Loucy (cell line): ENCODE data around the gene FAM20C.

ENCODE experiments used
- H2AFZ ChIP-seq: fragments of 200-600 bp; sonication (generic); 2 replicates; pipeline ENCODE4 v1.6.0; 2016; ENCODE audit warnings: antibody characterized with exemption, mild to moderate bottlenecking, low read length, moderate library complexity
- H3F3A ChIP-seq: fragments of 200-600 bp; 2 replicates; pipeline ENCODE4 v1.6.0; 2016; ENCODE audit warnings: antibody characterized with exemption, low read depth, mild to moderate bottlenecking
- H3K27me3 ChIP-seq: fragments of 200-600 bp; sonication (generic); 2 replicates; pipeline ENCODE4 v1.6.1; 2014; ENCODE audit warnings: low read length, mild to moderate bottlenecking; ENCODE audit not compliant: insufficient read depth, poor library complexity, severe bottlenecking
- H3K36me3 ChIP-seq: fragments of 200-600 bp; sonication (generic); 2 replicates; pipeline ENCODE4 v1.6.1; 2016; ENCODE audit warnings: low read length; ENCODE audit not compliant: insufficient read depth
- H3K4me1 ChIP-seq: fragments of 200-600 bp; sonication (generic); 2 replicates; pipeline ENCODE4 v1.5.1; 2014; ENCODE audit warnings: low read length, mild to moderate bottlenecking; ENCODE audit not compliant: insufficient read depth, poor library complexity, severe bottlenecking
- H3K4me2 ChIP-seq: fragments of 200-600 bp; sonication (generic); 2 replicates; pipeline ENCODE4 v1.6.0; 2014; ENCODE audit warnings: antibody characterized with exemption, low read length, low read depth, mild to moderate bottlenecking; ENCODE audit not compliant: poor library complexity, severe bottlenecking
- H3K4me3 ChIP-seq: fragments of 200-600 bp; sonication (generic); 2 replicates; pipeline ENCODE4 v1.5.1; 2014; ENCODE audit warnings: low read length, mild to moderate bottlenecking, mixed read lengths; ENCODE audit not compliant: poor library complexity, severe bottlenecking
- H3K79me2 ChIP-seq: fragments of 200-600 bp; sonication (generic); 2 replicates; pipeline ENCODE4 v1.6.1; 2014; ENCODE audit warnings: low read length; ENCODE audit not compliant: insufficient read depth
- H3K9ac ChIP-seq: fragments of 200-600 bp; sonication (generic); 2 replicates; pipeline ENCODE4 v1.6.0; 2014; ENCODE audit warnings: mild to moderate bottlenecking, low read depth, low read length, moderate library complexity; ENCODE audit not compliant: poor library complexity, severe bottlenecking
- H3K9me2 ChIP-seq: fragments of 200-600 bp; sonication (generic); replicated peaks from 2 replicates; pipeline ENCODE4 v1.6.1; 2016; ENCODE audit warnings: low read depth, low read length, mixed read lengths
- H3K9me3 ChIP-seq: fragments of 200-600 bp; sonication (generic); 2 replicates; pipeline ENCODE4 v1.6.1; 2014; ENCODE audit warnings: mild to moderate bottlenecking, antibody characterized with exemption, low read length, low read depth; ENCODE audit not compliant: insufficient read depth
- H4K20me1 ChIP-seq: fragments of 200-600 bp; sonication (generic); 2 replicates; pipeline ENCODE4 v1.6.0; 2014; ENCODE audit warnings: antibody characterized with exemption, low read length, mild to moderate bottlenecking; ENCODE audit not compliant: insufficient read depth, poor library complexity, severe bottlenecking
- EZH2phosphoT487 ChIP-seq: fragments of 200-600 bp; IDR thresholded peaks from 2 replicates; pipeline ENCODE4 v1.6.1; 2018; ENCODE audit warnings: antibody characterized with exemption, mild to moderate bottlenecking, moderate library complexity, borderline replicate concordance
- TF ChIP-seq, protein P1 (sequence below): fragments of 200-600 bp; sonication (generic); conservative IDR thresholded peaks from 2 replicates; pipeline ENCODE4 v1.5.1; 2014; ENCODE audit warnings: mild to moderate bottlenecking, antibody characterized with exemption, low read length

Gene FAM20C

DNA sequence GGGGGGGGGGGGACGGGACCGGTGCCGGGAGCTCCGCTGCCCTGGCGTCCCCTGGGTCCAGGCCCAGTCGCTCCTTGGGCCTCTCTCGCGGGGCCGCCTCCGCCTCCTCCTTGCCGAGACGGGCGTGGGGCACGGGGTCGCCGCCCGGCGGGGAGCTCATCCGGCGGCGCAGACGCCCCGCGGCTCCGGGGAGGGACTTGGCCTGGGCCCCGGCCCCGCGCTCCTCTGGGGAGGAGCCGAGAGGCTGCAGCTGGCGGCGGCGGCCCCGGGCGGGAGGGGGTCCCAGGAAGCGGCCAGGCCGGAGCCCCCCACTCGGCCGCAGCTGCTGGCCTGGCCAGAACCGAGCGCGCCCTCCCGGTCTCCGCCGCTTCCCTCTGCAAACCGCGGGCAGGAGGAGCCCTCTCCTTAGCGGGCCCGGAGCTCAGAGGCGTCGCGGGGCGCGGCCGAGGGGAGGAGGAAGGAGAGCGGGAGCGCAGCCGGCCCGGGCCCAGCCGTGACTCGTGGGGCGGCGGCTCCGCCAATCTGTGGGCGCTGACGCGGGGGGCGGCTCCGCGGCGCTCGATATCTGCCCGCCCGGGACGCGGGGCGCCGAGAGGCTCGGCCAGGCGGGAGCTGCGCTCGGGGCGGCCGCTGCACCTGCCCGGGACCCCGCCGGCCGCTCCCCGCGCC lies at the start of gene FAM20C:
TSS of gene FAM20C (plus strand) at position 591 of the 669 bp plus-strand sequence. CDS start 629 bp downstream, outside the sequence.
- Histone ChIP-seq H3K4me1 (peaks cover 2% of the 10 kb centered on the region), H3K4me2 (peak within 1 kb of the TSS; percentile 62), H3K79me2 (no peaks in the 10 kb centered on the region), H3K9ac (peak within 1 kb of the TSS; percentile 67), H3K9me3 (no peaks in the 10 kb centered on the region), H3K27me3 (no peaks in the 10 kb centered on the region), H3F3A (no peaks in the 10 kb centered on the region), H3K36me3 (no peaks in the 10 kb centered on the region), H3K9me2 (no peaks in the 10 kb centered on the region), H2AFZ (peak within 1 kb of the TSS; percentile 81), H4K20me1 (no peaks in the 10 kb centered on the region), H3K4me3 (peak within 1 kb of the TSS; percentile 71)
- TF ChIP-seq EZH2phosphoT487: no peak
- TF ChIP-seq, protein P1, sequence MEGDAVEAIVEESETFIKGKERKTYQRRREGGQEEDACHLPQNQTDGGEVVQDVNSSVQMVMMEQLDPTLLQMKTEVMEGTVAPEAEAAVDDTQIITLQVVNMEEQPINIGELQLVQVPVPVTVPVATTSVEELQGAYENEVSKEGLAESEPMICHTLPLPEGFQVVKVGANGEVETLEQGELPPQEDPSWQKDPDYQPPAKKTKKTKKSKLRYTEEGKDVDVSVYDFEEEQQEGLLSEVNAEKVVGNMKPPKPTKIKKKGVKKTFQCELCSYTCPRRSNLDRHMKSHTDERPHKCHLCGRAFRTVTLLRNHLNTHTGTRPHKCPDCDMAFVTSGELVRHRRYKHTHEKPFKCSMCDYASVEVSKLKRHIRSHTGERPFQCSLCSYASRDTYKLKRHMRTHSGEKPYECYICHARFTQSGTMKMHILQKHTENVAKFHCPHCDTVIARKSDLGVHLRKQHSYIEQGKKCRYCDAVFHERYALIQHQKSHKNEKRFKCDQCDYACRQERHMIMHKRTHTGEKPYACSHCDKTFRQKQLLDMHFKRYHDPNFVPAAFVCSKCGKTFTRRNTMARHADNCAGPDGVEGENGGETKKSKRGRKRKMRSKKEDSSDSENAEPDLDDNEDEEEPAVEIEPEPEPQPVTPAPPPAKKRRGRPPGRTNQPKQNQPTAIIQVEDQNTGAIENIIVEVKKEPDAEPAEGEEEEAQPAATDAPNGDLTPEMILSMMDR: no peak

DNA sequence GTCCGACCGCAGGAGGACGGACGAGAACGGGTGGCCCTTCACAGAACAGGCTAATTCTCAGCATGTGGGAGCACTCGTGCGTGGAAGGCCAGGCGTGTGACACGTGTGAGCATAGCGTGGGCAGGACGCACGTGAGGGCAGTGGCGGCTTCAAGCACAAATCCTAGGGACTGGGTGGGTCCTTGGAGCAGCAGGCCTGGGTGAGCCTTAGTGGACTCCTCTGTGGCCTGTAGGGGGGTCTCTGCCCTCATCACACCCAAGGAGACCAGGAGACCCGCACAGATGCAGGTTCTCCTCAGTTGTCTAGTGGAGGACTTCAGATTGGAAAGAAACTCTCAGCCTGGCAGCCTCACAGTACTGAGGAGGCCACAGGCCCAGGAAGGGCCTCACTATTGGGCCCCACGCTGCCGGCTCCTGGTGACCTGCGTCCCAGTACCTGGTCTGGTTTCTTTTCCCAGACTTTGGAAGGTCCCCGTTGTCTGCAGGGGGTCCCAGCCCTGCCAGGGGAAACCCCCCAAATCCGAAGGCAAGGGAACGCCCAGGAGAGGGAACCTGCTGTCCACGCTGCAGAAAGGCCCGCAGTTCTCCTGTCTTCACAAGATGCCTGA lies 49.1 kb upstream of the FAM20C start:
- Histone ChIP-seq H3K9ac (no peak overlapping the region), H3K36me3 (no peaks in the 10 kb centered on the region), H3K27me3 (no peaks in the 10 kb centered on the region), H3K4me1 (peaks cover 3% of the 10 kb centered on the region), H3K4me3 (no peak overlapping the region), H3K79me2 (no peaks in the 10 kb centered on the region), H3F3A (no peaks in the 10 kb centered on the region), H3K9me2 (no peaks in the 10 kb centered on the region; the same call in 1 of the 2 replicates), H3K9me3 (no peaks in the 10 kb centered on the region; the same call in 1 of the 2 replicates), H2AFZ (no peak overlapping the region), H3K4me2 (no peak overlapping the region), H4K20me1 (no peaks in the 10 kb centered on the region)
- TF ChIP-seq, protein P1: no peak
- TF ChIP-seq EZH2phosphoT487: no peak

DNA sequence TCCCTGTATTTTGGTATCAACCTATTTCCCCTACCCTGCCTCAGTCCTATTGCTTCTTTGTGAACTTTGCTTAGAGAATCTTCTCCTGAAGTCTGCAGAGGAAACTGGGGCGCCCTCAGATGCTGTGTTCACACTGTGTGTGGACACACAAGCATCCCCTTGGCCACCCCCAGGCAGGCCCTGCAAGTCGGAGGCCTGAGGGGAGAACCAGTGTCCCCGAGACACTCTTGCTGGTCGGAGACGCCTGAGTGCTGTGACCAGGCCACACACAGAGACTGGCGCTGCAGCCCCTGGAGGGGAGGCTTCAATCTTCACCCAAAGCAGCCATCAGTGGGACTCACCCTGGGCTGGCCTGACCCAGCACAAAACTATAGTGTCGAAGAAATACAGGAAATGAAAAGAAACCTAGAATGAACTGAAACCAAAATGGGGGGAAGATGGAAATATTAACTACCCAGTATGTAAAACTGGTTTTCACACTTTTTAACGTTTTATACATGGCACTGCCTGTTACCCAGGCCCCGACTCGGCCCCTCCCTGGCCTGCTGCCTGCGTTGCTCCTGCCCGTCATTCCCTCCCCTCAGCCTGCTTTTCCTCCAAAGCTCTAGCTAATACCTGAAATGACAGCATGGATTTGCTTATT lies 48.4 kb upstream of the FAM20C start:
- H3K27me3 ChIP-seq: no peaks in the 10 kb centered on the region
- TF ChIP-seq EZH2phosphoT487: no peak
- TF ChIP-seq, protein P1: no peak
- H3F3A ChIP-seq: no peaks in the 10 kb centered on the region
- peaks cover 8% of the 10 kb centered on the region for H3K4me1 ChIP-seq
- H4K20me1 ChIP-seq: no peaks in the 10 kb centered on the region
- no peaks in the 10 kb centered on the region; the same call in 1 of the 2 replicates for H3K9me2 ChIP-seq
- no peak overlapping the region for H3K4me3 ChIP-seq
- H3K9me3 ChIP-seq: no peaks in the 10 kb centered on the region; the same call in 1 of the 2 replicates
- no peaks in the 10 kb centered on the region for H3K36me3 ChIP-seq
- H3K9ac ChIP-seq: no peak overlapping the region
- no peak overlapping the region for H2AFZ ChIP-seq
- H3K79me2 ChIP-seq: no peaks in the 10 kb centered on the region
- no peak overlapping the region for H3K4me2 ChIP-seq
